Erythroblast (primary cell): ENCODE data around the gene MRPS9.

Experiments
- GATA1 ChIP-seq: IDR thresholded peaks from 2 replicates; pipeline ENCODE4 v1.6.1; 2011; ENCODE audit warnings: low read depth, mild to moderate bottlenecking, control low read depth, low read length, moderate library complexity
- POLR2A ChIP-seq: IDR thresholded peaks from 2 replicates; pipeline ENCODE4 v1.6.1; 2011; ENCODE audit warnings: mild to moderate bottlenecking, low read length

DNA sequence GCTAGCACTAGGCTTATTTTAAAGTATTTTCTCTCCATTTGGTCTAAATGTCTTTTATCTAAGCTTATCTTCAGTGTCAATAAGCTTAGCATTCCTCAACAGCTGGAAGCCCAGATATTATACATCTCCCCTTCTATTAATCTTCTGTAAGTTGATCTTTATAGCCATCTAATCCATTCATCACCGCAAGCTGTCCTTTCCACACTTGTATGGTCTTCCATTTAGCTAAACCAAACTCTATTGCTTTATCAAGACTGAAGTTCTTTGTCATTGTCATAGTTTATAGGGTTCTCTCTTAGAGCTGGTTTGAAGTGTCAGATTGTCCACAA is 102.3 kb downstream of the MRPS9 start:
- TF ChIP-seq POLR2A (no peak), GATA1 (no peak)
